ENCODE results near the gene GAS2L2. TPM values are rescaled to one million over a fixed set of nuclear protein-coding genes. Genes with fewer than 3 reads are reported as not detected.

GAS2L2 gene
- total RNA-seq, 1 experiment from 2014 or later, result not detected

DNA sequence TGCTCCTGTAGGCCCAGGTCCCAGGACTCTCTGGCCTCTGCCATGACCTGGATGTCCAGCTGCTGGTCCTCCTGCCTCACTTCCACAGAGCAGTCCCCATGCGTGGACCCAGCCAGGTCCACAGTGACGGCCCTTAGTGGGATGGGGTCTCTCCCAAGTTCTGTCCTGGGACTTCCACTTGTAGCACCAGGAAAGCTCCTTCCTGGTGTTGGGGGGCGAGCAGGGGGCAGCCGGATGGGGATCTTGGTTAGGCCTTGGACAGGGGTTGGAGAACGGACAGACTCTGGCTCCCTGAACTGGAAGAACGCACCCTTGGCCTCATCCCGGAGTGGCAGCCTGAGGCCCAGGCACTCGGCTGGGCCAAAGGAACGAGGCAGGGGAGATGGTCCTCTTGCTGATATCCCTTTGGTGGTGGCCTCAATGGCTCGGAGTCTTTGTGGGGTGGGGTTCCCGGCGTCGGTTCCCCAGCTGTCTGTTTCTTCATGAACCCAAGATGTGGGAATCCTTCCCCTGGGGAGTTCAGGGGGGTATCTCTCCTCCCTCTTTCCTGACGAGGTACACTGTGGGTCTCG is 7.2 kb downstream of the GAS2L2 start:
- TF ChIP-seq, protein P1, sequence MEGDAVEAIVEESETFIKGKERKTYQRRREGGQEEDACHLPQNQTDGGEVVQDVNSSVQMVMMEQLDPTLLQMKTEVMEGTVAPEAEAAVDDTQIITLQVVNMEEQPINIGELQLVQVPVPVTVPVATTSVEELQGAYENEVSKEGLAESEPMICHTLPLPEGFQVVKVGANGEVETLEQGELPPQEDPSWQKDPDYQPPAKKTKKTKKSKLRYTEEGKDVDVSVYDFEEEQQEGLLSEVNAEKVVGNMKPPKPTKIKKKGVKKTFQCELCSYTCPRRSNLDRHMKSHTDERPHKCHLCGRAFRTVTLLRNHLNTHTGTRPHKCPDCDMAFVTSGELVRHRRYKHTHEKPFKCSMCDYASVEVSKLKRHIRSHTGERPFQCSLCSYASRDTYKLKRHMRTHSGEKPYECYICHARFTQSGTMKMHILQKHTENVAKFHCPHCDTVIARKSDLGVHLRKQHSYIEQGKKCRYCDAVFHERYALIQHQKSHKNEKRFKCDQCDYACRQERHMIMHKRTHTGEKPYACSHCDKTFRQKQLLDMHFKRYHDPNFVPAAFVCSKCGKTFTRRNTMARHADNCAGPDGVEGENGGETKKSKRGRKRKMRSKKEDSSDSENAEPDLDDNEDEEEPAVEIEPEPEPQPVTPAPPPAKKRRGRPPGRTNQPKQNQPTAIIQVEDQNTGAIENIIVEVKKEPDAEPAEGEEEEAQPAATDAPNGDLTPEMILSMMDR (conservative IDR thresholded peaks at IDR 0.05), result no peak
- TF ChIP-seq EZH2 (IDR thresholded peaks at IDR 0.05; ENCODE audit: low read depth), result no peak
- Histone ChIP-seq H3K4me2 (no peak overlapping the region), H3K36me3 (ENCODE audit: low read depth) (no peaks in the 10 kb centered on the region), H3K27ac (no peak overlapping the region), H4K20me1 (ENCODE audit: insufficient read depth) (peaks cover 3% of the 10 kb centered on the region; the same call in 1 of the 2 replicates), H2AFZ (no peak overlapping the region), H3F3A (ENCODE audit: insufficient read depth, low read depth) (no peaks in the 10 kb centered on the region), H3K9me3 (ENCODE audit: insufficient read depth, low read depth) (no peaks in the 10 kb centered on the region), H3K79me2 (ENCODE audit: low read depth) (no peaks in the 10 kb centered on the region), H3K27me3 (ENCODE audit: insufficient read depth, low read depth) (peaks cover 61% of the 10 kb centered on the region), H3K9me2 (ENCODE audit: insufficient read depth) (no peaks in the 10 kb centered on the region), H3K4me1 (replicated peaks; ENCODE audit: insufficient read depth) (no peaks in the 10 kb centered on the region), H3K4me3 (no peak overlapping the region)
- ChIA-PET CTCF (no interaction called here), POLR2A (ENCODE audit: unreplicated experiment) (no interaction called here)
- no TSS peak for BruUV-seq (replicated peaks)
- DNase-seq, result no peak
- intact Hi-C loops (cut with micrococcal nuclease; ENCODE audit: unreplicated experiment), result loop anchor here (5.0 to 10.0 kb wide), 4 partner anchors 189 to 611 kb away; partner anchors contain the start of gene SLFN12L

DNA sequence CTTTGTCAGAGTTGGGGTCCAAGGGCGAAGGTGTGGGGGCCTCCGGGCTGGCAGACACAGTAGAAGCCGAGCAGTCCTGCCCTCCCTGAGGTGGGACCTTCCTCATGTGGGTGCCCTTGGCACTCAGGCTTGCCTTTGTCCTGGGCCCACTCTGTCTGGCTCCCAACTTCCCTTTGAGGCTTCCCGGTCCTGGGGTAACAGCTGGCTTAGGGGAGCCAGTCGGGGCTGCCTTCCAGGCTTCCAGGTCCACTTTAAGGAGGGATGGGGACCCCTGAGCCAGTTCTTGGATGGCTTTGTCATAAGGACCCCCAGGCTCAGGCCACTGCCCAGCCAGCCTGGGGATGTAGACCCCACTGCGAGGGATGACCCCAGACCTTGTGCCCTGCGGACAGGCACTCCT is 7.8 kb downstream of the GAS2L2 start:
- H3F3A ChIP-seq (ENCODE audit: insufficient read depth, low read depth), result no peaks in the 10 kb centered on the region
- no peaks in the 10 kb centered on the region for H3K4me1 ChIP-seq (replicated peaks; ENCODE audit: insufficient read depth)
- no peak overlapping the region for H2AFZ ChIP-seq
- H3K79me2 ChIP-seq (ENCODE audit: low read depth), result no peaks in the 10 kb centered on the region
- peaks cover 3% of the 10 kb centered on the region; the same call in 1 of the 2 replicates for H4K20me1 ChIP-seq (ENCODE audit: insufficient read depth)
- intact Hi-C loops (cut with micrococcal nuclease; ENCODE audit: unreplicated experiment), result loop anchor here (5.0 to 10.0 kb wide), 4 partner anchors 188 to 610 kb away; partner anchors contain the start of gene SLFN12L
- H3K27me3 ChIP-seq (ENCODE audit: insufficient read depth, low read depth), result peaks cover 67% of the 10 kb centered on the region
- TF ChIP-seq, protein P1 (conservative IDR thresholded peaks at IDR 0.05), result no peak
- no peak for TF ChIP-seq EZH2 (IDR thresholded peaks at IDR 0.05; ENCODE audit: low read depth)
- ChIA-PET CTCF (no interaction called here), POLR2A (ENCODE audit: unreplicated experiment) (no interaction called here)
- no peak for DNase-seq
- H3K9me3 ChIP-seq (ENCODE audit: insufficient read depth, low read depth), result no peaks in the 10 kb centered on the region
- H3K27ac ChIP-seq, result no peak overlapping the region
- no peaks in the 10 kb centered on the region for H3K9me2 ChIP-seq (ENCODE audit: insufficient read depth)
- no peak overlapping the region for H3K4me3 ChIP-seq
- H3K36me3 ChIP-seq (ENCODE audit: low read depth), result no peaks in the 10 kb centered on the region
- BruUV-seq (replicated peaks), result no TSS peak
- H3K4me2 ChIP-seq, result no peak overlapping the region

GRCh38 chr17:35744830-35745229 is 8.2 kb downstream of the GAS2L2 start:
- Histone ChIP-seq H3K9me2 (ENCODE audit: insufficient read depth) (no peaks in the 10 kb centered on the region), H2AFZ (no peak overlapping the region), H3K27ac (no peak overlapping the region), H4K20me1 (ENCODE audit: insufficient read depth) (peaks cover 3% of the 10 kb centered on the region; the same call in 1 of the 2 replicates), H3K4me2 (no peak overlapping the region), H3K27me3 (ENCODE audit: insufficient read depth, low read depth) (peaks cover 71% of the 10 kb centered on the region), H3K4me1 (replicated peaks; ENCODE audit: insufficient read depth) (no peaks in the 10 kb centered on the region), H3K36me3 (ENCODE audit: low read depth) (no peaks in the 10 kb centered on the region), H3F3A (ENCODE audit: insufficient read depth, low read depth) (no peaks in the 10 kb centered on the region), H3K79me2 (ENCODE audit: low read depth) (no peaks in the 10 kb centered on the region), H3K9me3 (ENCODE audit: insufficient read depth, low read depth) (no peaks in the 10 kb centered on the region), H3K4me3 (no peak overlapping the region)
- no peak for DNase-seq
- no TSS peak for BruUV-seq (replicated peaks)
- intact Hi-C loops (cut with micrococcal nuclease; ENCODE audit: unreplicated experiment), result loop anchor here (5.0 to 10.0 kb wide), 4 partner anchors 188 to 610 kb away; partner anchors contain the start of gene SLFN12L
- TF ChIP-seq, protein P1 (conservative IDR thresholded peaks at IDR 0.05), result no peak
- no peak for TF ChIP-seq EZH2 (IDR thresholded peaks at IDR 0.05; ENCODE audit: low read depth)
- ChIA-PET CTCF (no interaction called here), POLR2A (ENCODE audit: unreplicated experiment) (no interaction called here)

Data from PC-9 (cell line).